ENCODE results near the gene SMYD3. TPM values are rescaled to one million over a fixed set of nuclear protein-coding genes. Genes with fewer than 3 reads are reported as not detected.
"Not testable (repeated sequence)": the region's sequence is repeated elsewhere in the genome, so short reads cannot be mapped to it uniquely, and the experiment has no call there.

Gene SMYD3
- total RNA-seq, 8 experiments from 2014 or later, result 8.8 to 39.7 (median 29.1) TPM

DNA sequence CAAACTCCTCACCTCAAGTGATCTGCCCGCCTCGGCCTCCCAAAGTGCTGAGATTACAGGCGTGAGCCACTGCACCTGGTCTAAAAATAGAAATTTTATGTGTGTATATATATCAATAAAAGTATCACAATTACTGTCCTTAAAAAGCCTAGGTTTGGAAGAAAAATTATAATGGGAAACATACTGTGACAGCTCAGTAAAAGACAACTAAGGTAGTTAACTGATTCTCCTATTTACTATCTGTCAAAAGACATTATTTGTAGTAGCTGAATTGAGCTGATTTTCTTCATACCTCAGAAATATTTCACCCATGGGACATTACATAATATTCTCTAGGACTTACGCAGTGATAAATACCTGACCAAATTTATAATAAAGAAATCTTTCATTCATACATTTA lies 122.5 kb downstream of the SMYD3 start:
- 82 to 100% (median 88%) methylated on average over 1 to 4 of the region's 4 CpGs; no CpG with 5 or more reads in 1 of the 10 experiments for WGBS, 10 experiments
- Histone ChIP-seq H3K27ac (no peak overlapping the region), H3K4me3 (no peak overlapping the region), H3K4me1 (replicated peaks in 1 of 2) (peaks cover 0 to 15% of the 10 kb centered on the region in 2 donors)
- in situ Hi-C loops (cut with MboI; ENCODE audit: low pct_unique_long_range_greater_than_20kb in 2 of 9, low sequenced_read_pairs in 9 of 9, unreplicated experiment in 9 of 9), result no loop called here
- ATAC-seq (replicated peaks in 6 of 8), result peak in 3 of 8 experiments; percentile 39 to 83 (median 53)

DNA sequence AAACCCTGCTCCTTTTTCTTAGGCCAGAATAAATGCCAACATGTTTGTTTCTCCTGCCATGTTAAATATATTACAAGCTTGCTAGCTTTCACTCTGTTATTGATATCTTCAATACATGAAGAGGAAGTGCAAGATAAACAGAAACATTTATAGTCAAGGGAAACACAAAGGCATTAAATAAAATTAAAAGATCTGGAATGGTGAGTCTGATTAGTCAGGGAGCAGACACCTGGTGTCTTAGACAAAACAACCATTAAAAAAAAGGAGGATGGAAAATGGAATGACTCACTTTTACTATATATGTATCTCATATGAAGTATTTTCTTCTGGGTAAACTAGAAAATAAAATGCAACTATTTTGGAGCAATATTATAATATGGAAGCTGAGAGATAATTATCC lies 123.3 kb downstream of the SMYD3 start:
- H3K4me1 ChIP-seq (replicated peaks in 1 of 2), result peaks cover 0 to 15% of the 10 kb centered on the region in 2 donors
- no peak for ATAC-seq (replicated peaks in 6 of 8)
- in situ Hi-C loops (cut with MboI; ENCODE audit: low pct_unique_long_range_greater_than_20kb in 2 of 9, low sequenced_read_pairs in 9 of 9, unreplicated experiment in 9 of 9), result no loop called here
- no peak overlapping the region for H3K4me3 ChIP-seq
- H3K27ac ChIP-seq, result no peak overlapping the region

DNA sequence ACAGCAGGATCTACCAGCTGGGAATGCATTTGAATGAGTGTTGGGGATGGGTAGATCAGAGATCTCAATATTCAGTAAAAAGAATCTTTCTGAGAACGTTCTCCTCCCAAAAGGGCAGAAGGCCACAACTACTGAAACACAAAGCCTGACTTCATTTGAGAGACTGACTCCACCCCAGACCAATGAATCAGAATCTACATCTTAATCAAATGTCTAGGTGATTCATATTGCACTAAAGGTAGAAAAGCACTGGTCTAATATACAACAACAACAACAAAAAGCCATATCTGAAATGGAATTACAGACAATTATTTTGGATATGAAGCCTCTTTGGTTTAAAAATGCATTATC lies 123.9 kb downstream of the SMYD3 start:
- Histone ChIP-seq H3K4me3 (no peak overlapping the region), H3K27ac (no peak overlapping the region), H3K4me1 (replicated peaks in 1 of 2) (peaks cover 2 to 16% of the 10 kb centered on the region in 2 donors)
- ATAC-seq (replicated peaks in 6 of 8), result peak in 2 of 8 experiments; percentile 74 to 97
- WGBS, 10 experiments, result 0 to 88% (median 55%) methylated on average over 1 of the region's 1 CpG; no CpG with 5 or more reads in 3 of the 10 experiments
- in situ Hi-C loops (cut with MboI; ENCODE audit: low pct_unique_long_range_greater_than_20kb in 2 of 9, low sequenced_read_pairs in 9 of 9, unreplicated experiment in 9 of 9), result no loop called here

GRCh38 chr1:246382589-246383238 lies 124.4 kb downstream of the SMYD3 start:
- in situ Hi-C loops (cut with MboI; ENCODE audit: low pct_unique_long_range_greater_than_20kb in 2 of 9, low sequenced_read_pairs in 9 of 9, unreplicated experiment in 9 of 9), result no loop called here
- no peak for ATAC-seq (replicated peaks in 6 of 8)
- Histone ChIP-seq H3K4me1 (replicated peaks in 1 of 2) (peaks cover 5 to 18% of the 10 kb centered on the region in 2 donors), H3K4me3 (no peak overlapping the region), H3K27ac (no peak overlapping the region)
- WGBS, 10 experiments, result 92 to 100% (median 100%) methylated on average over 1 to 3 of the region's 3 CpGs; no CpG with 5 or more reads in 4 of the 10 experiments

GRCh38 chr1:246381452-246381851 lies 125.6 kb downstream of the SMYD3 start:
- WGBS, 10 experiments, result 70 to 100% (median 99%) methylated on average over 1 to 5 of the region's 5 CpGs
- H3K4me1 ChIP-seq (replicated peaks in 1 of 2), result peaks cover 8 to 22% of the 10 kb centered on the region in 2 donors
- peak in 1 of 8 experiments; percentile 79 for ATAC-seq (replicated peaks in 6 of 8)
- in situ Hi-C loops (cut with MboI; ENCODE audit: low pct_unique_long_range_greater_than_20kb in 2 of 9, low sequenced_read_pairs in 9 of 9, unreplicated experiment in 9 of 9), result no loop called here
- no peak overlapping the region for H3K4me3 ChIP-seq
- no peak overlapping the region for H3K27ac ChIP-seq

DNA sequence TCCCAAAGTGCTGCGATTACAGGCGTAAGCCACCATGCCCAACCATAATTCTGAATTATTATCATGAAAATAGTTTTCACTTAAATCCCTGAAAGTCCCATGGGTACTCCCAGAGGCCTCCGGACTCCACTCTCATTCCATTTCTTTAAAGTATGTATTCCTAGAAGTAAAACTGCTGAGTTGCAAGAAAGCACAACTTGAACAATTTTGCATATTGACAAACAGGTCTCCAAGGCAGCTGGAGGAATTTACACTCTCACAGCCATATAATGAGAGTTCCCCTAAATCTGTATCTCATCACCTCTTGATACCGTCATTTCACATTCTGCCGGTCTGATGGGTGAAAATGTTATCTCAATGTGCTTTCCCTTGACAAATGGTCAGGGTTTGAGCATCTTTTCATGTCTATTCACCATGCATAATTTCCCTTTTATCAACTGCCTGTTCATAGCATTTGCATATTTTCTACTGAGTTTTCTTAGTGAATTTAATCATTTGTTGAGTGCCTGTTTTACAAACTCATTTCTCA lies 129.4 kb downstream of the SMYD3 start:
- in situ Hi-C loops (cut with MboI; ENCODE audit: low pct_unique_long_range_greater_than_20kb in 2 of 9, low sequenced_read_pairs in 9 of 9, unreplicated experiment in 9 of 9), result no loop called here
- H3K27ac ChIP-seq, result peak overlapping the region in 1 of 2 donors; percentile 2
- H3K4me1 ChIP-seq (replicated peaks in 1 of 2), result peaks cover 7 to 10% of the 10 kb centered on the region in 2 donors
- WGBS, 10 experiments, result 6 to 93% (median 70%) methylated on average over 1 to 5 of the region's 5 CpGs; no CpG with 5 or more reads in 1 of the 10 experiments
- no peak overlapping the region for H3K4me3 ChIP-seq
- ATAC-seq (replicated peaks in 6 of 8), result peak in 7 of 8 experiments; percentile 27 to 96 (median 65)

DNA sequence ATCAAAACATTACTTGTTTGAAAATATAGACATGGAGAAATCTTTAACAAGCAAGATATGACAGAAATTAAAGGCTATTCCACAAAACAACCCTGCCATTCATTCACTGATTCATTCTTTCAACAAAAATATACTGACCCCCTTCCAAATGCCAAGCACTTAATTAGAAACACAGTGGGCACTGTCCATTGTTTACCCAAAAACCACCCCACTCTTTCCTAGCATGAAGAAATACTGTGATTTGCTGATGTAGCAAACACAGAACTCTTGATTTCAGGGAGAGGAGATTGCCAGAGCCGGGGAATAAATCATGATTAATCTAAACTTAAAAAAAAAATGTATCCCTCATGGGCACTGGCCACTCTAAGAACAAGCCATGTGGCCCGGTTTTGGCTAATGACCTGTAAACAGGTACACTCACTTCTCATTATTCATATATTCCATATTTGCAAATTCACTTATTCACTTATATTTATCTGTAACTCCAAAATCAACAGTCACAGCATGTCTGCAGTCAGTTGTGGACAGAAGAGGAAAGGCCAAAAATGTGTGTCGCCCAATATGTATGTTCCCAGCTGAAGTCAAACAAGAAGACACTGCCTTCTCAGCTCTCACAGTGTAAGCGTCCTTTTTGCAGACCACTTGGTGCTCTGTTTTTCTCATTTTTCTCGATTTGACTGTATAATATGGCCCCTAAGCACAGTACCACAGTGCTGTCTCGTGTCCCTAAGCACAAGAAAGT lies 133.1 kb downstream of the SMYD3 start:
- in situ Hi-C loops (cut with MboI; ENCODE audit: low pct_unique_long_range_greater_than_20kb in 2 of 9, low sequenced_read_pairs in 9 of 9, unreplicated experiment in 9 of 9), result no loop called here
- Histone ChIP-seq H3K4me1 (replicated peaks in 1 of 2) (peaks cover 7 to 10% of the 10 kb centered on the region in 2 donors), H3K27ac (no peak overlapping the region), H3K4me3 (no peak overlapping the region)
- WGBS, 10 experiments, result 20 to 100% (median 87%) methylated on average over 1 to 6 of the region's 6 CpGs; no CpG with 5 or more reads in 1 of the 10 experiments
- ATAC-seq (replicated peaks in 6 of 8), result peak in 1 of 8 experiments; percentile 38

DNA sequence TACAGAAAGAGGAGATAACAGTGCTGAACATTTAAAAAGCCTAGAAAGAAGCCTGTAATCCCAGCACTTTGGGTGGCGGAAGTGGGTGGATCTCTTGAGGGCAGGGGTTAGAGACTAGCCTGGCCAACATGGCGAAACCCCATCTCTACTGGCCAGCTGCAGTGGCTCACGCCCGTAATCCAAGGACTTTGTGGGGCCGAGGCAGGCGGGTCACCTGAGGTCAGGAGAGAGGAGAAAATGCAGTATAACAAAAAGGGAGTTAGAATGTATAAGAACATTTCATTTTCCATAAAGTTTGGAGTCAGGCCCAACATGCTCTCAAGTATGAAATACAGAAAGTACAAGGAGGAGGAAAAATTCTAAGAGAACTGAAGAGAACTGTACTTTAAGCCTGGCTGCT lies 134.5 kb downstream of the SMYD3 start:
- Histone ChIP-seq H3K4me1 (replicated peaks in 1 of 2) (peaks cover 2 to 5% of the 10 kb centered on the region in 2 donors), H3K27ac (no peak overlapping the region), H3K4me3 (no peak overlapping the region)
- no peak for ATAC-seq (replicated peaks in 6 of 8)
- 83 to 100% (median 96%) methylated on average over 1 to 6 of the region's 6 CpGs; no CpG with 5 or more reads in 1 of the 10 experiments for WGBS, 10 experiments
- in situ Hi-C loops (cut with MboI; ENCODE audit: low pct_unique_long_range_greater_than_20kb in 2 of 9, low sequenced_read_pairs in 9 of 9, unreplicated experiment in 9 of 9), result no loop called here

DNA sequence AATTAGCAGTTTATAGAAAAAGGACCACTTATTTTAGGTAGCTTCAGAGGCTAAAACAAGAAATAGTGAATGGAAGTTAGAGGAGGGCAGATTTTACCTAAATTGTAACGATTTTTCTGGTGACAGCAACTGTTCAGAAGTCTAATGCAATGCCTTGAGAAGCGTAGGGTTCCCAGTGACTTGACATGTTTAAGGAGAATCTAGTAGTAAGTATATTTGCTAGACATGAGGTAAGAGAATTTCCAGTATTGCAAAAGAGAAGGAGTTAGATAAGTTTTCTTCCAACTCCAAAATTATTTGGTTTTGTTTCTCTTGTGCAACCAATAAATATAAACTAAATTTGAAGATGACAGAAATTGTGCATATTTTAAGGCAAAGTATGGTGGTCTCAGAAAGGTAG lies 140.0 kb downstream of the SMYD3 start:
- Histone ChIP-seq H3K4me3 (no peak overlapping the region), H3K4me1 (replicated peaks in 1 of 2) (no peaks in the 10 kb centered on the region), H3K27ac (no peak overlapping the region)
- WGBS, 10 experiments, result 92 to 100% (median 99%) methylated on average over 2 of the region's 2 CpGs; no CpG with 5 or more reads in 2 of the 10 experiments
- in situ Hi-C loops (cut with MboI; ENCODE audit: low pct_unique_long_range_greater_than_20kb in 2 of 9, low sequenced_read_pairs in 9 of 9, unreplicated experiment in 9 of 9), result no loop called here
- no peak for ATAC-seq (replicated peaks in 6 of 8)

GRCh38 chr1:246365708-246366107 lies 141.4 kb downstream of the SMYD3 start:
- in situ Hi-C loops (cut with MboI; ENCODE audit: low pct_unique_long_range_greater_than_20kb in 2 of 9, low sequenced_read_pairs in 9 of 9, unreplicated experiment in 9 of 9), result no loop called here
- H3K27ac ChIP-seq, result no peak overlapping the region
- no peak overlapping the region for H3K4me3 ChIP-seq
- no peaks in the 10 kb centered on the region for H3K4me1 ChIP-seq (replicated peaks in 1 of 2)
- no peak for ATAC-seq (replicated peaks in 6 of 8)
- WGBS, 10 experiments, result 14 to 100% (median 86%) methylated on average over 1 to 3 of the region's 3 CpGs; no CpG with 5 or more reads in 1 of the 10 experiments

- 68 to 100% (median 88%) methylated on average over 3 to 6 of the region's 6 CpGs; no CpG with 5 or more reads in 1 of the 10 experiments for WGBS, 10 experiments
- H3K4me1 ChIP-seq (replicated peaks in 1 of 2), result no peaks in the 10 kb centered on the region
- in situ Hi-C loops (cut with MboI; ENCODE audit: low pct_unique_long_range_greater_than_20kb in 2 of 9, low sequenced_read_pairs in 9 of 9, unreplicated experiment in 9 of 9), result no loop called here
Observed at GRCh38 chr1:246364415-246364941, 142.6 kb downstream of the SMYD3 start.

GRCh38 chr1:246357014-246357598 lies 150.0 kb downstream of the SMYD3 start:
- in situ Hi-C loops (cut with MboI; ENCODE audit: low pct_unique_long_range_greater_than_20kb in 2 of 9, low sequenced_read_pairs in 9 of 9, unreplicated experiment in 9 of 9); H3K27ac ChIP-seq; ATAC-seq (replicated peaks in 6 of 8); H3K4me1 ChIP-seq (replicated peaks in 1 of 2); H3K4me3 ChIP-seq: not testable (repeated sequence)
- 62 to 100% (median 86%) methylated on average over 1 to 3 of the region's 3 CpGs; no CpG with 5 or more reads in 1 of the 10 experiments for WGBS, 10 experiments

More at GRCh38 chr1:246364415-246364941, 142.6 kb downstream of the SMYD3 start:
- Histone ChIP-seq H3K4me3 (no peak overlapping the region), H3K27ac (no peak overlapping the region)
- ATAC-seq (replicated peaks in 6 of 8), result no peak
